ENCODE data around the gene ELMO1. TPM values are rescaled to one million over a fixed set of nuclear protein-coding genes. Genes with fewer than 3 reads are reported as not detected.

The ELMO1 gene
- polyA plus RNA-seq, 1 experiment: not detected

- Histone ChIP-seq H3K36me3 (ENCODE audit: control insufficient read depth, insufficient read depth, low read length) (no peaks in the 10 kb centered on the region), H3K27me3 (ENCODE audit: control insufficient read depth, insufficient read depth, low read length) (no peaks in the 10 kb centered on the region), H3K4me3 (ENCODE audit: low read depth, low read length) (no peak overlapping the region)
- TF ChIP-seq CTCF (IDR thresholded peaks at IDR 0.05; ENCODE audit: insufficient read depth, low read depth, low read length): no peak
- POLR2A ChIA-PET: no interaction called here
- DNase-seq (ENCODE audit: low read depth): no peak
- CTCF ChIA-PET: no interaction called here
Observed at GRCh38 chr7:37344886-37345579, 103.6 kb downstream of the ELMO1 start.

GRCh38 chr7:37342688-37343471 is 105.8 kb downstream of the ELMO1 start:
- Histone ChIP-seq H3K27me3 (ENCODE audit: control insufficient read depth, insufficient read depth, low read length) (no peaks in the 10 kb centered on the region), H3K36me3 (ENCODE audit: control insufficient read depth, insufficient read depth, low read length) (no peaks in the 10 kb centered on the region), H3K4me3 (ENCODE audit: low read depth, low read length) (no peak overlapping the region)
- ChIA-PET POLR2A (no interaction called here), CTCF (no interaction called here)
- no peak for DNase-seq (ENCODE audit: low read depth)
- TF ChIP-seq CTCF (IDR thresholded peaks at IDR 0.05; ENCODE audit: insufficient read depth, low read depth, low read length): no peak

- Histone ChIP-seq H3K36me3 (ENCODE audit: control insufficient read depth, insufficient read depth, low read length) (no peaks in the 10 kb centered on the region), H3K4me3 (ENCODE audit: low read depth, low read length) (no peak overlapping the region), H3K27me3 (ENCODE audit: control insufficient read depth, insufficient read depth, low read length) (no peaks in the 10 kb centered on the region)
- TF ChIP-seq CTCF (IDR thresholded peaks at IDR 0.05; ENCODE audit: insufficient read depth, low read depth, low read length): no peak
- DNase-seq (ENCODE audit: low read depth): no peak
- POLR2A ChIA-PET: no interaction called here
- CTCF ChIA-PET: no interaction called here
Observed at GRCh38 chr7:37342176-37342687, 106.4 kb downstream of the ELMO1 start.

GRCh38 chr7:37341033-37341630 is 107.5 kb downstream of the ELMO1 start:
- Histone ChIP-seq H3K4me3 (ENCODE audit: low read depth, low read length) (no peak overlapping the region), H3K27me3 (ENCODE audit: control insufficient read depth, insufficient read depth, low read length) (no peaks in the 10 kb centered on the region), H3K36me3 (ENCODE audit: control insufficient read depth, insufficient read depth, low read length) (no peaks in the 10 kb centered on the region)
- no peak for TF ChIP-seq CTCF (IDR thresholded peaks at IDR 0.05; ENCODE audit: insufficient read depth, low read depth, low read length)
- POLR2A ChIA-PET: no interaction called here
- CTCF ChIA-PET: no interaction called here
- DNase-seq (ENCODE audit: low read depth): no peak

GRCh38 chr7:37338966-37339365 is 109.7 kb downstream of the ELMO1 start:
- ChIA-PET CTCF (no interaction called here), POLR2A (no interaction called here)
- no peak overlapping the region for H3K4me3 ChIP-seq (ENCODE audit: low read depth, low read length)
- no peaks in the 10 kb centered on the region for H3K27me3 ChIP-seq (ENCODE audit: control insufficient read depth, insufficient read depth, low read length)
- H3K36me3 ChIP-seq (ENCODE audit: control insufficient read depth, insufficient read depth, low read length): no peaks in the 10 kb centered on the region
- no peak for TF ChIP-seq CTCF (IDR thresholded peaks at IDR 0.05; ENCODE audit: insufficient read depth, low read depth, low read length)
- no peak for DNase-seq (ENCODE audit: low read depth)

Data from BJ (cell line).